ENCODE data around the gene ATL3.

- no peak for TF ChIP-seq CTCF (IDR thresholded peaks at IDR 0.05; ENCODE audit: poor library complexity, severe bottlenecking)
- no peak for TF ChIP-seq SMC3 (conservative IDR thresholded peaks at IDR 0.05; ENCODE audit: poor library complexity)
- no peak for TF ChIP-seq POLR2AphosphoS5 (IDR thresholded peaks at IDR 0.05)
- TF ChIP-seq TAF1 (IDR thresholded peaks at IDR 0.05; ENCODE audit: low read depth): no peak
- no peak for TF ChIP-seq REST (IDR thresholded peaks at IDR 0.05; ENCODE audit: borderline replicate concordance)
- TF ChIP-seq RAD21 (conservative IDR thresholded peaks at IDR 0.05): no peak
- no peak for TF ChIP-seq EZH2 (IDR thresholded peaks at IDR 0.05; ENCODE audit: borderline replicate concordance, insufficient read depth, low read length, poor library complexity, severe bottlenecking)
- TF ChIP-seq EP300 (conservative IDR thresholded peaks at IDR 0.05; ENCODE audit: poor library complexity, severe bottlenecking): no peak
Measured at GRCh38 chr11:63663809-63664208, 7.4 kb downstream of the ATL3 start.

All from neural cell (in vitro differentiated cells).